ENCODE data around the gene TET1. TPM values are rescaled to one million over a fixed set of nuclear protein-coding genes. Genes with fewer than 3 reads are reported as not detected.

TET1 gene
- total RNA-seq, 4 donors from 2014 or later, result 1.5 to 3.3 (median 1.5) TPM

DNA sequence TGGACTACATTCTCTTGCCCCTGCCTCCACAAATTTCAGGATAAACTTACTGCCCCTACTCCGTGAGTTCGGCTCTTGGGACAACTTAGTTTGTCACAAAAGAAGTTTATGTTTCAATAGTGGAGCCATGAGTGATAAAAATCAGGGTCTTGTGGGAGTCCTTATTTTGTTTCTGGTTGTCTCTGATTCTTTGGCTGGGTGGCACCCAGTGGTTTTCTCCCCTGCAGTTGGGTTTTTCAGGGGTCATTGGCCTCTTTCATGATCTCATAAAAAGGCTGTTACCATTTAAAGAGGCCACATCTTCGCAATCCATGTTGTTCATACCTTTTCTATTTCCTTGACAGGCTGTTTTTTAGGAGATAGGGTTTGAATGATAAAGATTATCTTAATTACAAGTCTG, 5.5 kb downstream of the TET1 start:
- DNase-seq, result no peak
- intact Hi-C loops (cut with DNase I; ENCODE audit: low total_unique reads) (loop anchor here (2.0 kb wide), 1 partner anchor 153 kb away; no protein-coding TSS in a partner anchor), in situ Hi-C loops (cut with MboI; ENCODE audit: low pct_ligation_motif_present in 1 of 4, low pct_unique_long_range_greater_than_20kb in 1 of 4, low sequenced_read_pairs in 3 of 4) (loop anchor here in 2 of 4 donors (25.0 kb wide), 2 partner anchors 147 to 322 kb away; partner anchors contain the start of gene CCAR1 (in 1 of the 2))
- WGBS, 2 donors (ENCODE audit: low coverage in 1 of 2), result 96 to 98% methylated on average over 3 of the region's 3 CpGs
- peaks cover 0 to 14% (median 8%) of the 10 kb centered on the region in 4 donors for H3K4me1 ChIP-seq
- no peak for TF ChIP-seq EP300 (IDR thresholded peaks at IDR 0.05; ENCODE audit: low read depth)
- no peak for TF ChIP-seq POLR2AphosphoS5 (IDR thresholded peaks at IDR 0.05)
- no peak for TF ChIP-seq POLR2A (IDR thresholded peaks at IDR 0.05)
- TF ChIP-seq CTCF (IDR thresholded peaks at IDR 0.05), result no peak
- no peak overlapping the region for H3K27ac ChIP-seq
- no peak overlapping the region for H3K4me3 ChIP-seq
- H3K9me3 ChIP-seq, result no peaks in the 10 kb centered on the region
- no peaks in the 10 kb centered on the region for H3K36me3 ChIP-seq
- H3K27me3 ChIP-seq, result peaks cover 33% of the 10 kb centered on the region

DNA sequence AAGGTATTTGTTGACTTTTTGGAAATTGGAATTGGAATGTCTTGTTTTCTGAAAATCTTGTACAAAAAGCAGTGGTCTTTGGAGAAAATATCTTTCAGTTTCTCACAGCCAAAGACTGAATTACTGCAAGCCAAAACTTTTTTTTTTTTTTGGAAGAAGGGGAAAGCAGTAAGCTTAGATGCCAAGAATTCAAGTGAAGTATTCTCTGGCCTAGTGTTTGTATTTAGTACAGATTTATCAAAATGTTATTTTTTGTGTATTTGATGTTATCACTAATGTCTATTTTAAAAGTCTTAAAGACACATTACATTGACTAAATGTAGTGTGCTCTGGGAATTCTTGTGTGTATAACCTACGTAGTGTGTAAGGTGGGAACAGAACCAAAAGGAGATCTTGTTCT, 6.2 kb downstream of the TET1 start:
- H3K27ac ChIP-seq, result no peak overlapping the region
- no peaks in the 10 kb centered on the region for H3K36me3 ChIP-seq
- no peak overlapping the region for H3K4me3 ChIP-seq
- intact Hi-C loops (cut with DNase I; ENCODE audit: low total_unique reads) (loop anchor here (2.0 kb wide), 1 partner anchor 152 kb away; no protein-coding TSS in a partner anchor), in situ Hi-C loops (cut with MboI; ENCODE audit: low pct_ligation_motif_present in 1 of 4, low pct_unique_long_range_greater_than_20kb in 1 of 4, low sequenced_read_pairs in 3 of 4) (loop anchor here in 2 of 4 donors (25.0 kb wide), 2 partner anchors 146 to 321 kb away; partner anchors contain the start of gene CCAR1 (in 1 of the 2))
- peaks cover 0 to 9% (median 4%) of the 10 kb centered on the region in 4 donors for H3K4me1 ChIP-seq
- TF ChIP-seq POLR2AphosphoS5 (IDR thresholded peaks at IDR 0.05), result no peak
- no peak for TF ChIP-seq CTCF (IDR thresholded peaks at IDR 0.05)
- TF ChIP-seq EP300 (IDR thresholded peaks at IDR 0.05; ENCODE audit: low read depth), result no peak
- no peak for TF ChIP-seq POLR2A (IDR thresholded peaks at IDR 0.05)
- DNase-seq, result no peak
- 70 to 76% methylated on average over 1 of the region's 1 CpG for WGBS, 2 donors (ENCODE audit: low coverage in 1 of 2)
- H3K27me3 ChIP-seq, result peaks cover 26% of the 10 kb centered on the region
- no peaks in the 10 kb centered on the region for H3K9me3 ChIP-seq

DNA sequence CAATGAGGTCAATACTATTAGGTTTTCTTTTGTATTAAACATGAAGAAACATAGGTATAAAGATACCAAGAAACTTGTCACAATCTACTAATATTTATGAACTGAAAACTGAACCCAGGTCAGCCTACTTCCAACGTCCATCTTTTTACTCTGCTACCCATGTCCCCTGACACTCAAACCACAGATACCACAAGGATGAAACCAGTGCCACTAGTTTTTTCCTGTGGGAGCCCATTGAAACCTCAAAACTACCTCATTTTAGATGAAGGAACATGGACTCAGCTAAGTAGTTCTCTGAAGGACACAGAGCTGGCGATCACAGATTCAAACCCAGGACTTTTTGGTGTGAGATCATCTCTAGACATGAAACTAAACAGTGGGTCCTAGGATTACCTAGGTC, 6.8 kb downstream of the TET1 start:
- Histone ChIP-seq H3K4me1 (peaks cover 0 to 9% (median under 1%) of the 10 kb centered on the region in 4 donors), H3K27ac (no peak overlapping the region), H3K4me3 (no peak overlapping the region), H3K9me3 (no peaks in the 10 kb centered on the region), H3K27me3 (peaks cover 20% of the 10 kb centered on the region), H3K36me3 (no peaks in the 10 kb centered on the region)
- intact Hi-C loops (cut with DNase I; ENCODE audit: low total_unique reads), result loop anchor here (2.0 kb wide), 1 partner anchor 152 kb away; no protein-coding TSS in a partner anchor
- no peak for DNase-seq
- TF ChIP-seq POLR2AphosphoS5 (IDR thresholded peaks at IDR 0.05), result no peak
- no peak for TF ChIP-seq EP300 (IDR thresholded peaks at IDR 0.05; ENCODE audit: low read depth)
- no peak for TF ChIP-seq POLR2A (IDR thresholded peaks at IDR 0.05)
- TF ChIP-seq CTCF (IDR thresholded peaks at IDR 0.05), result no peak
- WGBS, 2 donors (ENCODE audit: low coverage in 1 of 2), result 56 to 61% methylated on average over 1 to 2 of the region's 2 CpGs
- in situ Hi-C loops (cut with MboI; ENCODE audit: low pct_ligation_motif_present in 1 of 4, low pct_unique_long_range_greater_than_20kb in 1 of 4, low sequenced_read_pairs in 3 of 4), result loop anchor here in 2 of 4 donors (25.0 kb wide), 2 partner anchors 145 to 320 kb away; partner anchors contain the start of gene CCAR1 (in 1 of the 2)

DNA sequence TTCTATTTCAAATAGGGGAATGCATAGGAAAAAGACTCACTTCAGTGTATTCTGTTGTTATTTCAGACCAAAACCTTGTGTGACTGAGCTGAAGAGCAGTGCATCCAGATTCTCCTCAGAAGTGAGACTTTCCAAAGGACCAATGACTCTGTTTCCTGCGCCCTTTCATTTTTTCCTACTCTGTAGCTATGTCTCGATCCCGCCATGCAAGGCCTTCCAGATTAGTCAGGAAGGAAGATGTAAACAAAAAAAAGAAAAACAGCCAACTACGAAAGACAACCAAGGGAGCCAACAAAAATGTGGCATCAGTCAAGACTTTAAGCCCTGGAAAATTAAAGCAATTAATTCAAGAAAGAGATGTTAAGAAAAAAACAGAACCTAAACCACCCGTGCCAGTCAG, 12.0 kb downstream of the TET1 start:
- WGBS, 2 donors (ENCODE audit: low coverage in 1 of 2), result 77 to 89% methylated on average over 5 of the region's 5 CpGs
- Histone ChIP-seq H3K27me3 (no peaks in the 10 kb centered on the region), H3K4me3 (no peak overlapping the region), H3K36me3 (no peaks in the 10 kb centered on the region), H3K9me3 (no peaks in the 10 kb centered on the region), H3K27ac (no peak overlapping the region), H3K4me1 (no peaks in the 10 kb centered on the region)
- in situ Hi-C loops (cut with MboI; ENCODE audit: low pct_ligation_motif_present in 1 of 4, low pct_unique_long_range_greater_than_20kb in 1 of 4, low sequenced_read_pairs in 3 of 4), result loop anchor here in 2 of 4 donors (25.0 kb wide), 2 partner anchors 140 to 315 kb away; partner anchors contain the start of gene CCAR1 (in 1 of the 2)
- TF ChIP-seq POLR2AphosphoS5 (IDR thresholded peaks at IDR 0.05) (no peak), CTCF (IDR thresholded peaks at IDR 0.05) (no peak), POLR2A (IDR thresholded peaks at IDR 0.05) (no peak), EP300 (IDR thresholded peaks at IDR 0.05; ENCODE audit: low read depth) (no peak)
- DNase-seq, result no peak
- intact Hi-C loops (cut with DNase I; ENCODE audit: low total_unique reads), result no loop called here

All from transverse colon (tissue), 4 donors.